Astrocyte (in vitro differentiated cells and primary cell): ENCODE data around the gene INO80B. TPM values are rescaled to one million over a fixed set of nuclear protein-coding genes. Genes with fewer than 3 reads are reported as not detected.

Experiments
- DNase-seq: peaks from one replicate; pipeline ENCODE4 v3.0.0-alpha.2; 2010; ENCODE audit warnings: low read depth
- FAIRE-seq: peaks from 2 replicates; lab custom pipeline; 2011; peaks lifted over from hg19 to GRCh38; lab: Jason Lieb, UNC
- H2AFZ ChIP-seq: 2 replicates; pipeline ENCODE4 v1.6.0; 2012; ENCODE audit warnings: low read depth, low read length, inconsistent platforms
- H3K27ac ChIP-seq: 2 replicates; pipeline ENCODE4 v1.5.1; 2011; ENCODE audit warnings: low read depth, low read length, inconsistent platforms
- H3K27me3 ChIP-seq: 2 replicates; pipeline ENCODE4 v1.6.0; 2011; ENCODE audit warnings: low read length, inconsistent platforms; ENCODE audit not compliant: insufficient read depth
- H3K36me3 ChIP-seq: 2 replicates; pipeline ENCODE4 v1.5.1; 2011; ENCODE audit warnings: low read length, inconsistent platforms; ENCODE audit not compliant: insufficient read depth
- H3K4me1 ChIP-seq: 2 replicates; pipeline ENCODE4 v1.5.1; 2011; ENCODE audit warnings: low read length, inconsistent platforms; ENCODE audit not compliant: insufficient read depth
- H3K4me2 ChIP-seq: 2 replicates; pipeline ENCODE4 v1.6.0; 2012; ENCODE audit warnings: low read length, inconsistent platforms
- H3K4me3 ChIP-seq: 2 replicates; pipeline ENCODE4 v1.5.1; 2011; ENCODE audit warnings: low read depth, mild to moderate bottlenecking, low read length, inconsistent platforms; ENCODE audit not compliant: insufficient read depth
- H3K79me2 ChIP-seq: 2 replicates; pipeline ENCODE4 v1.6.0; 2012; ENCODE audit warnings: mild to moderate bottlenecking, low read length, inconsistent platforms; ENCODE audit not compliant: insufficient read depth
- H3K9ac ChIP-seq: 2 replicates; pipeline ENCODE4 v1.6.0; 2012; ENCODE audit warnings: mild to moderate bottlenecking, low read length, inconsistent platforms
- H3K9me3 ChIP-seq: 2 replicates; pipeline ENCODE4 v1.5.1; 2012; ENCODE audit warnings: low read depth, mild to moderate bottlenecking, low read length, inconsistent platforms; ENCODE audit not compliant: insufficient read depth
- H4K20me1 ChIP-seq: 2 replicates; pipeline ENCODE4 v1.6.0; 2012; ENCODE audit warnings: low read length, inconsistent platforms; ENCODE audit not compliant: insufficient read depth
- H3K27ac Mint-ChIP-seq: one replicate; pipeline ENCODE4 v1.8.0; 2021; ENCODE audit warnings: mild to moderate bottlenecking, mixed read lengths; ENCODE audit not compliant: unreplicated experiment
- H3K27me3 Mint-ChIP-seq: one replicate; pipeline ENCODE4 v1.8.0; 2021; ENCODE audit warnings: low read depth, mixed read lengths; ENCODE audit not compliant: unreplicated experiment
- H3K36me3 Mint-ChIP-seq: one replicate; pipeline ENCODE4 v1.8.0; 2021; ENCODE audit warnings: low read depth, mixed read lengths; ENCODE audit not compliant: unreplicated experiment
- H3K4me1 Mint-ChIP-seq: one replicate; pipeline ENCODE4 v1.8.0; 2021; ENCODE audit warnings: low read depth, mixed read lengths; ENCODE audit not compliant: unreplicated experiment
- H3K4me3 Mint-ChIP-seq: one replicate; pipeline ENCODE4 v1.8.0; 2021; ENCODE audit warnings: mild to moderate bottlenecking, moderate library complexity, mixed read lengths; ENCODE audit not compliant: unreplicated experiment
- H3K9me3 Mint-ChIP-seq: one replicate; pipeline ENCODE4 v1.8.0; 2021; ENCODE audit warnings: mild to moderate bottlenecking, mixed read lengths; ENCODE audit not compliant: unreplicated experiment
- CTCF ChIP-seq: IDR thresholded peaks from 2 replicates; pipeline ENCODE4 v1.5.1; 2011; ENCODE audit warnings: low read depth, mild to moderate bottlenecking, inconsistent platforms, low read length, moderate library complexity; ENCODE audit not compliant: insufficient read depth
- EZH2 ChIP-seq: IDR thresholded peaks from 2 replicates; pipeline ENCODE4 v1.6.1; 2012; ENCODE audit warnings: mild to moderate bottlenecking, low read length, inconsistent platforms; ENCODE audit not compliant: insufficient read depth
- total RNA-seq: library from RNA; stranded (reverse); gene quantifications from 2 replicates; pipeline ENCODE4 v1.2.1, GENCODE V29; 2021

The INO80B gene
- total RNA-seq, 1 donor from 2014 or later: 19.2 TPM

GRCh38 chr2:74416778-74417177 lies 38.1 kb upstream of the INO80B start:
- TF ChIP-seq CTCF: no peak
- TF ChIP-seq EZH2: no peak
- H3K4me2 ChIP-seq: no peak overlapping the region
- Mint-ChIP-seq H3K27me3 (peaks cover 20% of the 10 kb centered on the region), H3K9me3 (no peaks in the 10 kb centered on the region), H3K4me1 (peaks cover 3% of the 10 kb centered on the region), H3K4me3 (no peak overlapping the region), H3K27ac (no peak overlapping the region), H3K36me3 (no peaks in the 10 kb centered on the region)
- DNase-seq (no peak), FAIRE-seq (no peak)
- no peak overlapping the region for H3K4me3 ChIP-seq
- H3K9me3 ChIP-seq: no peaks in the 10 kb centered on the region
- no peak overlapping the region for H3K9ac ChIP-seq
- H3K36me3 ChIP-seq: no peaks in the 10 kb centered on the region
- no peak overlapping the region for H3K27ac ChIP-seq
- no peak overlapping the region for H2AFZ ChIP-seq
- no peaks in the 10 kb centered on the region for H3K79me2 ChIP-seq
- no peaks in the 10 kb centered on the region for H4K20me1 ChIP-seq
- H3K4me1 ChIP-seq: peaks cover 21% of the 10 kb centered on the region
- H3K27me3 ChIP-seq: peaks cover 8% of the 10 kb centered on the region

DNA sequence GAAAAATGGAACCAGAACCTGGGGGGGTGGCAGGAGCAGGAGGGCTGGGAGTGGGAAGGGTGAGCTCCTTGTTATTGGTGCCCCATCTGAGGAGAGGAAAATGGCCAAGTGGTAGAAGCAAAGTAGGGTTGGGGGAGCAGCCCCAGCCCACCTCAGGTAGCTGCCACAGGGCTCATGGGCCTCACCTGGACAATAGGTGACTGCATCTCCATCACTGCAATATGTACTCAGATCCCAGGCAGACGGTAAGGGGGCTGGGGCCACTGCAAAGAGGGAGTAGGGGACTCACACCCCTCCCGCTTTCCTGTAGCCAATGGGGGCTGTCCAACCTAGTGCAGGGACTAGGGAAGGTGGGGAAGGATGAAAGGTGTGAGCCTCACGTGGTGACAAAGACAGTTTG lies 37.7 kb upstream of the INO80B start:
- Mint-ChIP-seq H3K27me3 (peaks cover 20% of the 10 kb centered on the region), H3K9me3 (no peaks in the 10 kb centered on the region), H3K27ac (no peak overlapping the region), H3K36me3 (no peaks in the 10 kb centered on the region), H3K4me1 (peaks cover 3% of the 10 kb centered on the region), H3K4me3 (no peak overlapping the region)
- H2AFZ ChIP-seq: no peak overlapping the region
- TF ChIP-seq CTCF: no peak
- H3K79me2 ChIP-seq: no peaks in the 10 kb centered on the region
- H3K4me3 ChIP-seq: no peak overlapping the region
- no peaks in the 10 kb centered on the region for H4K20me1 ChIP-seq
- no peak overlapping the region for H3K4me2 ChIP-seq
- H3K9ac ChIP-seq: no peak overlapping the region
- no peak overlapping the region for H3K27ac ChIP-seq
- H3K4me1 ChIP-seq: peaks cover 25% of the 10 kb centered on the region
- H3K9me3 ChIP-seq: no peaks in the 10 kb centered on the region
- peaks cover 8% of the 10 kb centered on the region for H3K27me3 ChIP-seq
- DNase-seq (no peak), FAIRE-seq (no peak)
- H3K36me3 ChIP-seq: no peaks in the 10 kb centered on the region

GRCh38 chr2:74417763-74418162 lies 37.1 kb upstream of the INO80B start:
- H3K27me3 Mint-ChIP-seq: peaks cover 20% of the 10 kb centered on the region
- H3K9me3 Mint-ChIP-seq: no peaks in the 10 kb centered on the region
- no peak for FAIRE-seq
- Histone ChIP-seq H3K27ac (no peak overlapping the region), H3K9ac (no peak overlapping the region), H3K9me3 (no peaks in the 10 kb centered on the region), H3K4me1 (peaks cover 26% of the 10 kb centered on the region), H3K36me3 (no peaks in the 10 kb centered on the region), H2AFZ (no peak overlapping the region), H4K20me1 (no peaks in the 10 kb centered on the region), H3K4me3 (no peak overlapping the region), H3K27me3 (peaks cover 8% of the 10 kb centered on the region), H3K4me2 (no peak overlapping the region), H3K79me2 (no peaks in the 10 kb centered on the region)
- H3K36me3 Mint-ChIP-seq: no peaks in the 10 kb centered on the region
- DNase-seq: no peak
- TF ChIP-seq EZH2: no peak
- TF ChIP-seq CTCF: no peak
- peaks cover 3% of the 10 kb centered on the region for H3K4me1 Mint-ChIP-seq
- H3K27ac Mint-ChIP-seq: no peak overlapping the region
- no peak overlapping the region for H3K4me3 Mint-ChIP-seq
